ENCODE data around the gene TAF10.

Gene TAF10

DNA sequence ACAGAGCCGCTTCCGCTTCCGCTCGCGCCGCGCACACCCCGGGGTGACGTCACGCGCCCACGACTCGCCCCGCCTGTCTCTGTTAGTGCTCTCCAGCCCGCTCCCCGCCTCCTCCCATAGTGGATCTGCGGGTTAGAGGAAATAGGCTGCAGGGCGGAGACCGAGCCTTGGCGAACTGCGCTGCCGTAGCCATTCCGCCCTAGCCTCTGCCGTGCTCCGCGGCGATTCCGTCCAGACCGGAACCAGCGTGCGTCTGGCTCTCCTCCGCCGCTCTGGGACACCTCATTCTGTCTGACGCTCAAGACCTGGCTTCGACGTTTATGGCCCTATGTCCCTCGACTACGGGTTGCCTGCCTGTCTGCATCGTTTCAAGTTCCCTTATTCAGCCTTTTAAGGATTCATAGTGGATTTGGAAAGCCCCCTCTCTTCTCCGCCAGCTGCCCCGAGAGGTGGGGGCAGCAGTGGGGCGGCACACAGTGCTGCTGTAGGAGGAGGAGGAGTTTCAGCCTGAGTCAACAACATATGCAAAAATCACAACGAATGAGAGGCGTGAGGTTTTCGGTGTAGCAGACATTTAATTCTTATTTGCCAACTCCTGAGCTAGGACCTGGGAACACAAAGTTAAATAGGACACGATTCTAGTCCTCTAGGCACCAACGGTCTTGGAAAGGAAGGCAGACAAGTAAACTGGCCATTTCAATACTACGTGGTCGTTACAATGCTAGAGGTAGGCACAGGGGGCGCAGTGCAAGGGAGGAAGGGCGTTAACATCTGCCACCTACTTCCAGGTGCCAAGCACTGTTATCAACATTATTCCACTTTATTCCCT lies at the start of gene TAF10:
TAF10 (minus strand) TSS at position 4 of the 829 bp plus-strand sequence. CDS start 27 bp downstream, outside the sequence.
- FAIRE-seq: peak; percentile 84

DNA sequence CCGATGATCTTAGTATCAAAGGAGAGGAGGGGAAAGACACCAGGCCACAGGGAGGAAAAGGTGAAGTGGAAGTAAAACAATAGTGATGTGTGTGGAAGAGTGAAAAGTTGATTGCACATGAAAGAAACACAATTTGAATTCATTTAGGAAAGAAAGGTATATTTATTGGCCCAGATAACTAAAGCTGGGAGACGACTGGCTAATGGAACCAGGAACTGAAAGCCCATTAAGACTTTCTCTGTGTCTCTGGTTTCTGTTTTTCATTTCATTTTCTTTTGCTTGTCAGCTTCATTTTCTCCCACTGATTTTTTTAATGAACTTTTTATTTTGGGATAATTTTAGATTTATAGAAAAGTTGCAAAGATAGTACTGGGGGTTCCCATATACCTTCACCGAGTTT lies 48.7 kb upstream of the TAF10 start:
- FAIRE-seq: no peak

DNA sequence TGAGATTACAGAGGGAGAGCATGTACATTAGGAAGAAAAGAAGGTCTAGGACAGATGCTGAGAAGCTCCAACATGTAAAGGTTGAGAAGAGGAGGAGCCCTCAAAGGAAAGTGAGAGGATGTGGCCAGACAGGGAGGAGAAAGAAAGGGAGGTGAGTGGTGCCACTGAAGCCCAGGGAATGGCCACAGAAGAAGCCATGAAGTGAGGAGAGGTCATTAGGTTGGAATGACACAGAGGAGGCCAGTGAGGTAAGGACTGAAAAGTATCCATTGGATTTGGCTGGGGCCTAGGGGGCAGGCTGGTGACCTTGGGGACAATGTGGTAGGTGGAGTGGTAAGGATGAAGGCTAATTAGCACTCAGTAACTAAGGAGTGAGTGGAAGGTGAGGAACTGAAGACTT lies 46.6 kb upstream of the TAF10 start:
- no peak for FAIRE-seq

- no peak for FAIRE-seq
Observed at GRCh38 chr11:6657346-6657745, 45.3 kb upstream of the TAF10 start.

- no peak for FAIRE-seq
Observed at GRCh38 chr11:6656936-6657335, 44.9 kb upstream of the TAF10 start.

GRCh38 chr11:6656584-6656915 lies 44.5 kb upstream of the TAF10 start:
- no peak for FAIRE-seq

DNA sequence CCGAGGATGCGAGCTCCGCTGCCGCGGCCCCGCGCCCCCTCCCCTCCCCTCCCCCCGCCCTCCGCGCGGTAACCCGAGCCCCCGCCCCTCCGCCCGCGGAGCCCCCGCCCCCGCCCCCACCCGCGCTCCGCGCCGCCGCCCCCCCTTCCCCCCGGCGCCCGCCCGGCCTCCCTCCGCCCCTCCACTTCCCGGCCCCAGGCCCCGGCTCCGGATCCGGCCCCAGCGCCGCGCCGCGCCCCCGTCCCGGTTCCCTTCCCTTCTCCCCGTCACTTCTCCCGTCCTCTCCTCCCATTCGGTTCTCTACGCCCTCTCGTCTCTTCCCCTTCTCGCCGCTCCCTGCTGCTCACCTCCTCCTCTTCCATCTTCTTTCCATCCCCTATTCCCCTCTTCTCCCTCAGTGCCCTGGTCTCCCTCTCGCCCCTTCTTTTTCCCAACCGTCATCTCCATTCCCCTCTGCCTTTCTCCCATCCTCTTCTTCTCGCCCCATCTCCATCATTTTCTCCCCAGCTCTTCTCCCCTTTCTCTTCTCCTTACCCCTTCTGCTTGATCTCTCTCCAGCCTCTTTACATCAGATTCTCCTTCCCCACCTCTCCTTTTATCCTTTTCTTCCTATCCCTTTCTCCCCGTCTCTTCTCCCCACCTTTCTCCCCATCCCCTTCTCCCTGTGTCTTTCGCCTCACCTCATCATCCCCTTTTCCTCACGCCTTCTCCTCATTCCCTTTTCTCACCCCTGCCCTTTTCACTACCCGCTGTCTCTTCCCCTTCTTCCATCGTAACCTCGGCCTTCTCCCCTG lies 44.0 kb upstream of the TAF10 start, which contains the start of gene DCHS1:
DCHS1 (minus strand) TSS at position 20 of the 794 bp plus-strand sequence. CDS start 14,196 bp downstream, outside the sequence.
- FAIRE-seq: no peak

- FAIRE-seq: no peak
Observed at GRCh38 chr11:6655020-6655789, 43.2 kb upstream of the TAF10 start.

DNA sequence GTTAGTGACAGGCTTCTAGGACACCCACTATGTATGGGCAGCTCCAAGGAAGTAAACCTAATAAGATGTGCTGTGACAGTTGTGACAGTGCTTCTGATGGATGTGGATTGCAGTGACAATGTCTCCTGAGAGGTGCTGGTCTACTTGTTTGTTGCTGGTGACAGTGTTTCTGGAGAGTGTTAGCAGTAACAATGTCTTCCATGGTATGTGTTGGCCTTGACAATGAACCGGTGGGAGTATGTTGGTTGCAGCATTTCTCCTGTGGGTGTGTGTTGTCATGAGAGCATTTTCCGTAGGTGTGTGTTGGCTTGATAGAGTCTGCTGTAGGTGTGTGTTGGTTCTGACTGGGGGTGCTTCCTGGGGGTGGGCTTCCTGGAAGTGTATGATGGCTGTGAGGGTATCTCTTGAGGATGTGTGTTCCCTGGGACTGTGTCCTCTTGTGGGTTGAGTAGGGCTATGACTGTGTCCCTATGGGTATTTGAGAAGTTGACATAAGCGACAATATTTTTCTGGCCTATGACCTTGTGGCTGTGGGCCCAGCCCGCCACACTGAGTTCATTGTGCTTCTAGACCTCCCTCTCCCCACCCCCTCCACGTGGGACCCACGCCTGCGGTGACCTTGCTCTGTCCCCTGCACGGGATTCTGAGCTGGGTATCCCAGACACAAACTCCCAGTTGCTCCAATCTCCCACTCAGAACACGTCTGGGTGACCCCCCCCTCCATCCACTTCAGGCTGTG lies 42.4 kb upstream of the TAF10 start:
- FAIRE-seq: no peak

DNA sequence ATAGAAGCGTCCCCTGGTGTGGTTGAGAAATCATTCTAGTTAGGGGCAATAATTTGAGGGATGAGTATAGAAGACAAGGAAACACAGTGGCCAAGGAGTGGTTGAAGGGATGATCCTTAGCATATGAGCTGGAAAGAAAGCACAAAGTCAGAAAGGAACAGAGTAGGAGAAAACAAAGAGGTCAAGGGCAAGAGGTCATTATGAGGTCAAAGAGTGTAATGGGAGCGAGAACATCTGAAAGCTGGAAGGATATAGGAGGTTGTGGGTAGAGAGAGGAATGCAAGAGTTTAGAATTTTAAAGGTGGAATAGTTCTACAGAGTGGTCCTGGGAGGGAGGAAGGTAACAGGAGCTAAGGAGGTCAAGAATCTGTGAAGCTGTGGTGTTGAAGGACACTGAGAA lies 41.6 kb upstream of the TAF10 start:
- no peak for FAIRE-seq

DNA sequence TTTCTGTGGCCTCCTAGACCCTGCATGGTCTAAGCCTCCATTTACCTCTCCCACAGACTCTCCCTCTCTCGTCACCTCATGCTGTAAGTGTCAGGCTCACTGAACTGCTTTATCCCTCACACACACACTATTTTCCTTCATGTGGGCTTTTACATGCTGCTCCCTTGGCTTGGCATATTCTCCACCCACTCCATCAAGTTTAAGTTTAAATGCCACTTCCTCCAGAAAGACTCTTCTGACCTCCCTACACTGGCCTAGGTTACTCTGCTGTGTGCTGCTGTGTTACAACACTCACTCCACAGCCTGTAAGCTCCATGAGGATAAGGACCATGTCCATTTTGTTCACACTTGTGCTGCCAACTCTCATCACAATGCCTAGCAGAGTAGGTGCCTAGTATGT lies 41.1 kb upstream of the TAF10 start:
- no peak for FAIRE-seq

DNA sequence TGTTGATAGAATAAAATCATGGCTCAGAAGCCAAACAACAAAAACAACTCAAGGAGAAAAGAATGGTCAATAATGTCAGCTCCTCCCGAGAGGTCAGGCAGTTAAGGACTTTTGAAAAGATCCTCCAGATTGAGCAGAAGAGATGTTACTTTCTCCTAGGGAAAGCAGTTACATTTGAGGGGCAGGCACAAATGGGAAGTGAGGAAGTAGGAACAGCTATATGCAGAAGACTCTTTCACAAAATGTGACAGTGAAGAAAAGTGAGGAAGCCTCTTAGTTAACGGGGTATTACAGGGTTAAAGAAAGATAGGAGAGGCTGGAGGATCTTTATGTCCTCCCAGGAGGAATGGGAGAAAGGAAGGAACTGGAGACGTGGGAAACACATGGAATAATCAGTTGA lies 40.2 kb upstream of the TAF10 start:
- no peak for FAIRE-seq

- FAIRE-seq: no peak
Observed at GRCh38 chr11:6650980-6651379, 39.0 kb upstream of the TAF10 start.

- no peak for FAIRE-seq
Observed at GRCh38 chr11:6650104-6650503, 38.1 kb upstream of the TAF10 start.

DNA sequence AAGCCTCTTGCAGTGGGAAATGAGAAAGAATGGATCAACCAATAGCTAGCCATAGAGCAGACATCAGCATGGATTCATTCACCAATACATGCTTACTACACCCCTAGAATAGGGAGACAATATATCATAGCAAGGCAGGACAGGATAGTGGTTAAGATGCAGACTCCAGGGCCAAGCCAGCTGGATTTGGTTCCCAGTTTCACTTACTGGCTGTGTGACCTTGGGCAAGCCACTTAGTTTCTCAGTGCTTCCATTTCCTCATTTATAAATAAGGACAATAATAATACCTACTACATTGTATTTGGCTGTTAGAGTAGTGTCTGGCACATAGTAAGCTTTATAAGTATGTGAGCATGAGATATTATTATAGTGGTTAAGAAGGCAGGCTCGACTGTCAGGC lies 36.5 kb upstream of the TAF10 start:
- no peak for FAIRE-seq

DNA sequence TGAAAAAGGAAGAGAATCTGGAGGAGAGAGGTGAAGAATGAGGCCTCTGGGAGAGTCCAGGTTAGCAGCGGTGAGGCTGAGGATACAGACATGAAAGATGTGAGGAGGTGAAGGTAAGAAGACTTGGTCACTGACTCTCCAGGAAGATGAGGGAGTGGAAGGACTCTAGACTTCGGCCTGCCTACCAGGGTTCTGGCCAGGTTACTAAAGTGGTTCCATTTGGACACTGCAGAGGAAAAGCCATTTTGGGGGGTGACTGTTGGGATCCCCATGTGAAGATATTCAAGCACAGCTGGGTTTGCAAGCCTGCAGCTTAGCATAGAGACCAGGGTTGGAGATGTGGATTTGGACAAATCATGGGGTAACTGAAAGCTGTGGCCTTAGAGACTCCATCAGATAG lies 35.8 kb upstream of the TAF10 start:
- no peak for FAIRE-seq

DNA sequence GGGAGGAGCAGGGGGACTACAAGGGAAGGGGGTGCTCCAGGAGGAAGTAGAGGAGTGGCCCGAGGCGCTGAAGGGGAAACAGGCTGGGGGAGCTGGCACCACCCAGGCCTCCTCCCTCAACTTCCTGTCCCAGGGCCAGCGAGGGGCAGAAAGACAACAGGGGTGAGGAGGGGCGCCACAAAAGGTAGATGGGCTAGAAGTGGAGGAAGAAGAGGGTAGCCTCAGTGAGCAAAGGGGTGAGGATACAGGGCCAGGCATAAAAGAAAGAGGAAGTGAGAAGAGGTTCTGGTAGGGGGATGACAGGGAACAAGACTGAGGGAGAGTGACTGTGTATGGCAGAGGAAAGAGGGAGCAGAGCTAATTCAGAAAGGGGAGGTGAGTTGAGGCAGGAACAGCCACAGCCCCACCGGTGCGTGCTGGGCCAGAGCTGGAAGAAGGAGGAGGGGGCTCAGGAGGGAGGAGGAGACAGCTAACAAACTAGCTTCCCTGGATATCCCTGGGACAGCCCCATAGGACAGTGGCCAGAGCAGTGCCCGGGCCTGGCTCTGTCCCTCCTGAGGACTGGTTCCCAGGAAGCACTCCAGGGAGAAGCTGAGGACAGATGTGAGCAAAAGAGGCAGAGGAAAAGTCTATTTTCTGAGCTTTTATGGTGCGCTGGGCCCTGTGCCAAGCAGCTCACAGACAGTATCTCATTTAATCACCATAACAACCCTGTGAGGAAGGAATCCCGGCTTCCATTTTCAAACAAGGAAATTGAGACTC lies 35.1 kb upstream of the TAF10 start:
- FAIRE-seq: no peak

DNA sequence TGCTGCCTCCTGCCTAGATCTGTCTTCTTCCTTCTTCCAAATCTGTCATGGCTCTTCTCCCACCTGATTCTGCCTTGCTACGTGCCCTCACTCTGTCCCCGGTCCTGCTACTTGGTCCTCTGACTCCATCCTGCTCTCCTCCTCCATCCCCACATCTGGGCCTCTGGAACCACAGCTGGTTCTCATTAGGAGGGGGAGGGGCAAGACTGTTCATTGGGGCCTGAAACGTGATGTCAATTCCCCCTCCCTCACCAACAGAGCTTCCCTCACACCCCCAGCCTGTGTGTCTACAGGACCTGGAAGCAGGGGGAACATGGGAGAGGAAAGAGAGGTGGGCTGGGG lies 34.5 kb upstream of the TAF10 start:
- no peak for FAIRE-seq

GRCh38 chr11:6646071-6646470 lies 34.1 kb upstream of the TAF10 start:
- no peak for FAIRE-seq

DNA sequence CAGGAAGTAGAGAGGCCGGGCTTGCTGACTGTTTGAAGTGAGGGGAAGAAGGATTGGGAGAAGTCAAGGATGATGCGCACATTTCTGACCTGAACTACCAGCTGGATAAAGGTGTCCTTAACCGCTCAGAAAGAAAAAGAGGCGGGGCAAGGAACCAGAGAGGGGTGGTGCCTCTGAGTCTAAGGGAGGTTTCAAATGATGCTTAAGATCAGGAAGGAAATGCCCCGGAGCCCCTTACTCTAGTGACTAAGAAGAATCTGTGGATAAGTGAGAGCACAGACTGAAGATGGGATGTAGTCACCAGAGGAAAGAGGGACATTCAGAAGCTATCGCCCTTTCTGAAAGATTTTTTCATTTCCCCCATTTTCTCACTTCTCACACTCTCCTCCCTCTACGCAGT lies 30.9 kb upstream of the TAF10 start:
- FAIRE-seq: no peak

DNA sequence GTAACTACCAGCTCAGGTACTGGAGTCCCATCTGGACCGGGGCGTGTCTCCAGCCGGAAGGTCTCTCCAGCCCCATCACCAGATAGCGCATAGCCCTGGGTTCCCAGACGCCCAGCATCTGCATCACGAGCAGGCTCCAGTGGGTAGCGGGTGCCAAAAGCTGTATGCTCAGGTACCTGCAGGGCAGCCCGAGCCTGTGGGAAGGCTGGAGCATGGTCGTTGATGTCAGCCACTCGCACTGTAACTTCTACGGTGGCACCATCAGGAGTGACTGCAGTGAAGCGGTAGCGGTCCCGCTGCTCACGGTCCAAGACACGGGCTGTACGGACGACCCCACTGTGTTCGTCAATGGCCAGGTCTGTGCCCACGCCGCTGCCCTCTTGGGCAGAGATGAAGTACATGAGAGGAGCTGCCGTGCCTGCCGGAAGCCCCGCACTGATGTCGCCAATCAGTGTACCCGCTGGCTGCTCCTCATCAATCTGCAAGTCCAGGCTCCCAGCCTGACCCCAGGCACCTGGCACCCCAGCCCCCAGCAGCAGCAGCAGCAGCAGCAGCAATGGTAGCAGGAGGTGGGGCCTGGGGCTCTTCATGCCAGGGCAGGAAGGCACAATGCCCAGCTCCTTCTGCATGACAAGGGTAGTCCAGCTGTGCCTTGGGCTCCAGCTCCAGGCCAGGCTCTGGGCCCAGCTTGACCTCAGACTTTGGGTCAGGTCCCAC lies 29.1 kb upstream of the TAF10 start:
- no peak for FAIRE-seq
